Osteoblast (primary cell): ENCODE data around the gene POLA1. TPM values are rescaled to one million over a fixed set of nuclear protein-coding genes. Genes with fewer than 3 reads are reported as not detected.
A peak's percentile ranks its signal among the peaks of the same experiment; 100 is the strongest.

Source experiments
- DNase-seq: peaks from one replicate; pipeline ENCODE4 v3.0.0; 2011; ENCODE audit warnings: low spot score, mixed read lengths; ENCODE audit not compliant: insufficient read length; ENCODE audit errors: missing footprints
- H2AFZ ChIP-seq: 2 replicates; pipeline ENCODE4 v1.6.0; 2011; ENCODE audit warnings: mild to moderate bottlenecking, low read length
- H3K27ac ChIP-seq: 2 replicates; pipeline ENCODE4 v1.5.1; 2011; ENCODE audit warnings: mild to moderate bottlenecking, low read depth, low read length, moderate library complexity
- H3K27me3 ChIP-seq: 2 replicates; pipeline ENCODE4 v1.6.0; 2012; ENCODE audit warnings: mild to moderate bottlenecking, control low read depth, inconsistent platforms, low read length, moderate library complexity; ENCODE audit not compliant: insufficient read depth
- H3K36me3 ChIP-seq: 2 replicates; pipeline ENCODE4 v1.5.1; 2011; ENCODE audit warnings: mild to moderate bottlenecking, low read length, control low read depth, moderate library complexity; ENCODE audit not compliant: insufficient read depth
- H3K4me1 ChIP-seq: 2 replicates; pipeline ENCODE4 v1.5.1; 2011; ENCODE audit warnings: mild to moderate bottlenecking, low read length, control low read depth, moderate library complexity; ENCODE audit not compliant: insufficient read depth
- H3K4me2 ChIP-seq: 2 replicates; pipeline ENCODE4 v1.6.0; 2011; ENCODE audit warnings: mild to moderate bottlenecking, low read length; ENCODE audit not compliant: insufficient read depth
- H3K4me3 ChIP-seq: fragments of 200-600 bp; sonication (generic); 3 replicates; pipeline ENCODE4 v1.5.1; 2012; ENCODE audit warnings: mild to moderate bottlenecking, low read length, inconsistent platforms; ENCODE audit not compliant: insufficient read depth
- H3K79me2 ChIP-seq: 2 replicates; pipeline ENCODE4 v1.6.0; 2012; ENCODE audit warnings: mild to moderate bottlenecking, low read length, control low read depth, inconsistent platforms; ENCODE audit not compliant: insufficient read depth
- H3K9me3 ChIP-seq: 2 replicates; pipeline ENCODE4 v1.5.1; 2011; ENCODE audit warnings: low read depth, low read length, control low read depth
- H4K20me1 ChIP-seq: 2 replicates; pipeline ENCODE4 v1.6.0; 2012; ENCODE audit warnings: mild to moderate bottlenecking, low read length, control low read depth; ENCODE audit not compliant: insufficient read depth
- CTCF ChIP-seq: IDR thresholded peaks from 2 replicates; pipeline ENCODE4 v1.5.1; 2011; ENCODE audit warnings: mild to moderate bottlenecking, low read depth, low read length, moderate library complexity; ENCODE audit errors: extremely low read depth
- total RNA-seq: library from RNA; depleted of rRNA; stranded (reverse); fragments of >200 nt; gene quantifications from 2 replicates; pipeline ENCODE4 v1.2.3, GENCODE V29; 2012

Gene POLA1
- 10.0 and 11.9 TPM in 2 replicates for total RNA-seq

GRCh38 chrX:24693453-24694202 is at the start of gene POLA1:
TSS of gene POLA1 (plus strand) at chrX:24693918. CDS start at chrX:24693962, 44 bp downstream.
- Histone ChIP-seq H3K27me3 (no peaks in the 10 kb centered on the region), H3K27ac (peak within 1 kb of the TSS; percentile 68), H3K4me2 (peak within 1 kb of the TSS; percentile 81), H3K79me2 (peaks cover 37% of the 10 kb centered on the region), H3K4me3 (peak within 1 kb of the TSS; percentile 82), H3K9me3 (no peaks in the 10 kb centered on the region), H4K20me1 (no peaks in the 10 kb centered on the region), H3K4me1 (no peaks in the 10 kb centered on the region), H3K36me3 (no peaks in the 10 kb centered on the region), H2AFZ (peak within 1 kb of the TSS; percentile 88)
- peak; percentile 95 for DNase-seq
- peak; percentile 22 for TF ChIP-seq CTCF

GRCh38 chrX:24646006-24646405 is 47.7 kb upstream of the POLA1 start:
- H3K4me2 ChIP-seq = no peak overlapping the region
- no peaks in the 10 kb centered on the region for H4K20me1 ChIP-seq
- no peak overlapping the region for H2AFZ ChIP-seq
- no peaks in the 10 kb centered on the region for H3K4me1 ChIP-seq
- no peak overlapping the region for H3K27ac ChIP-seq
- no peak for TF ChIP-seq CTCF
- no peak for DNase-seq
- no peaks in the 10 kb centered on the region for H3K9me3 ChIP-seq
- H3K27me3 ChIP-seq = peaks cover 11% of the 10 kb centered on the region
- no peaks in the 10 kb centered on the region for H3K36me3 ChIP-seq
- no peak overlapping the region for H3K4me3 ChIP-seq
- no peaks in the 10 kb centered on the region for H3K79me2 ChIP-seq

GRCh38 chrX:24646745-24647182 is 47.0 kb upstream of the POLA1 start:
- no peaks in the 10 kb centered on the region for H4K20me1 ChIP-seq
- H3K4me1 ChIP-seq = no peaks in the 10 kb centered on the region
- TF ChIP-seq CTCF = no peak
- peak overlapping the region; percentile 7 for H3K4me3 ChIP-seq
- peaks cover 11% of the 10 kb centered on the region for H3K27me3 ChIP-seq
- H3K36me3 ChIP-seq = no peaks in the 10 kb centered on the region
- H3K79me2 ChIP-seq = no peaks in the 10 kb centered on the region
- no peak overlapping the region for H3K27ac ChIP-seq
- peak overlapping the region; percentile 59 for H2AFZ ChIP-seq
- H3K4me2 ChIP-seq = peak overlapping the region; percentile 73
- H3K9me3 ChIP-seq = no peaks in the 10 kb centered on the region
- no peak for DNase-seq

GRCh38 chrX:24647257-24648058 is 46.3 kb upstream of the POLA1 start, which contains the start of gene PCYT1B:
TSS of gene PCYT1B (minus strand) at chrX:24647347. CDS start at chrX:24647105, 242 bp downstream.
- Histone ChIP-seq H3K9me3 (no peaks in the 10 kb centered on the region), H3K27me3 (peaks cover 11% of the 10 kb centered on the region), H3K4me3 (peak within 1 kb of the TSS; percentile 33), H3K79me2 (no peaks in the 10 kb centered on the region), H2AFZ (peak within 1 kb of the TSS; percentile 59), H3K27ac (no peak within 1 kb of the TSS), H3K4me2 (peak within 1 kb of the TSS; percentile 73), H4K20me1 (no peaks in the 10 kb centered on the region), H3K4me1 (no peaks in the 10 kb centered on the region), H3K36me3 (no peaks in the 10 kb centered on the region)
- TF ChIP-seq CTCF = no peak
- no peak for DNase-seq
